Tibial nerve (tissue), 4 donors: ENCODE data around the gene FEM1B. TPM values are rescaled to one million over a fixed set of nuclear protein-coding genes. Genes with fewer than 3 reads are reported as not detected.

Source experiments
- DNase-seq, 2 donors: peaks; one replicate each; pipeline ENCODE4 v3.0.0-alpha.2; 2019; ENCODE audit warnings: low spot score in 2 of 2
- H3K27ac ChIP-seq, 4 donors: fragments of 200-600 bp; sonication (generic) in 3 of 4; one replicate each; pipeline ENCODE4 v1.5.1; 2017 to 2019; ENCODE audit warnings: mild to moderate bottlenecking in 1 of 4
- H3K27me3 ChIP-seq, 2 donors: fragments of 200-600 bp; sonication (generic) in 1 of 2; one replicate each; pipeline versions ENCODE4 v1.5.1 to v1.6.0; 2017 to 2019
- H3K36me3 ChIP-seq, 3 donors: fragments of 200-600 bp; sonication (generic); one replicate each; pipeline ENCODE4 v1.5.1; 2018 to 2019
- H3K4me1 ChIP-seq, 4 donors: fragments of 200-600 bp; sonication (generic) in 3 of 4; one replicate each; pipeline ENCODE4 v1.5.1; 2017 to 2019
- H3K4me3 ChIP-seq, 4 donors: fragments of 200-600 bp; sonication (generic) in 3 of 4; one replicate each; pipeline ENCODE4 v1.5.1; 2017 to 2019; ENCODE audit warnings: mild to moderate bottlenecking in 1 of 4, moderate library complexity in 1 of 4
- H3K9me3 ChIP-seq, 4 donors: fragments of 200-600 bp; sonication (generic) in 3 of 4; one replicate each; pipeline ENCODE4 v1.5.1; 2017 to 2019
- CTCF ChIP-seq, 5 experiments: fragments of 200-600 bp in 3 of 5; fragments of 450-650 bp in 2 of 5; sonication (generic) in 3 of 5; IDR thresholded peaks; one replicate each; pipeline ENCODE4 v1.5.1; 2016 to 2019; ENCODE audit warnings: antibody characterized with exemption in 5 of 5, mild to moderate bottlenecking in 3 of 5, moderate library complexity in 2 of 5
- EP300 ChIP-seq, 2 donors: sonication (generic); formaldehyde crosslinking; IDR thresholded peaks; one replicate each; pipeline ENCODE4 v1.6.1; 2017; ENCODE audit warnings: antibody characterized with exemption in 2 of 2, mild to moderate bottlenecking in 1 of 2
- POLR2A ChIP-seq, 2 donors: fragments of 450-650 bp; IDR thresholded peaks; one replicate each; pipeline ENCODE4 v1.6.1; 2017; ENCODE audit warnings: antibody characterized with exemption in 2 of 2, mild to moderate bottlenecking in 2 of 2, moderate library complexity in 2 of 2
- WGBS, 2 donors: methylation state at CpG; one replicate each; pipeline ENCODE4 v1.1.5; 2018; 5-methylcytosine and 5-hydroxymethylcytosine counted together
- total RNA-seq, 4 donors: library from RNA; depleted of rRNA; stranded (reverse); fragments of >200 nt; gene quantifications; one replicate each; pipeline ENCODE4 v1.1.0, GENCODE V29; 2016

FEM1B gene
- total RNA-seq, 4 donors from 2014 or later = 39.0 to 47.6 (median 39.9) TPM

GRCh38 chr15:68278595-68279405, 1.3 kb downstream of the FEM1B start:
- H3K36me3 ChIP-seq = no peaks in the 10 kb centered on the region
- H3K4me3 ChIP-seq = peak overlapping the region; percentile 61 to 99 (median 86)
- H3K27ac ChIP-seq = peak overlapping the region; percentile 96 to 99 (median 98)
- no peaks in the 10 kb centered on the region for H3K9me3 ChIP-seq
- no peaks in the 10 kb centered on the region for H3K27me3 ChIP-seq
- DNase-seq = no peak
- WGBS, 2 donors = 1% methylated on average over 23 of the region's 23 CpGs
- peaks cover 0 to 59% (median 39%) of the 10 kb centered on the region in 4 donors for H3K4me1 ChIP-seq
- no peak for TF ChIP-seq POLR2A (IDR thresholded peaks at IDR 0.05)
- no peak for TF ChIP-seq CTCF (IDR thresholded peaks at IDR 0.05)

- 32 to 35% methylated on average over 11 of the region's 11 CpGs for WGBS, 2 donors
- H3K27me3 ChIP-seq = no peaks in the 10 kb centered on the region
- H3K4me1 ChIP-seq = peaks cover 0 to 68% (median 39%) of the 10 kb centered on the region in 4 donors
- DNase-seq = no peak
- H3K36me3 ChIP-seq = peaks cover 0 to 12% (median 0%) of the 10 kb centered on the region in 3 donors
- H3K4me3 ChIP-seq = peak overlapping the region; percentile 61 to 99 (median 86)
- H3K9me3 ChIP-seq = no peaks in the 10 kb centered on the region
- H3K27ac ChIP-seq = peak overlapping the region; percentile 96 to 99 (median 98)
- TF ChIP-seq EP300 (IDR thresholded peaks at IDR 0.05) (no peak), CTCF (IDR thresholded peaks at IDR 0.05) (no peak), POLR2A (IDR thresholded peaks at IDR 0.05) (no peak)
These were observed 2.5 kb downstream of the FEM1B start for GRCh38 chr15:68279779-68280753.

- no peak for TF ChIP-seq EP300 (IDR thresholded peaks at IDR 0.05)
- no peak for TF ChIP-seq POLR2A (IDR thresholded peaks at IDR 0.05)
- TF ChIP-seq CTCF (IDR thresholded peaks at IDR 0.05) = no peak
- no peaks in the 10 kb centered on the region for H3K27me3 ChIP-seq
- peaks cover 0 to 16% (median 0%) of the 10 kb centered on the region in 3 donors for H3K36me3 ChIP-seq
- peaks cover 0 to 73% (median 39%) of the 10 kb centered on the region in 4 donors for H3K4me1 ChIP-seq
- 11 to 12% methylated on average over 1 of the region's 1 CpG for WGBS, 2 donors
- peak overlapping the region; percentile 8 to 99 (median 60) for H3K27ac ChIP-seq
- no peaks in the 10 kb centered on the region for H3K9me3 ChIP-seq
- H3K4me3 ChIP-seq = peak overlapping the region in 3 of 4 donors; percentile 3 to 99 (median 74)
- no peak for DNase-seq
These were observed 3.5 kb downstream of the FEM1B start for GRCh38 chr15:68281008-68281407.

- Histone ChIP-seq H3K9me3 (no peaks in the 10 kb centered on the region), H3K4me1 (peaks cover 0 to 89% (median 43%) of the 10 kb centered on the region in 4 donors), H3K27ac (peak overlapping the region in 2 of 4 donors; percentile 5 to 99), H3K27me3 (no peaks in the 10 kb centered on the region), H3K36me3 (peaks cover 0 to 16% (median 0%) of the 10 kb centered on the region in 3 donors), H3K4me3 (no peak overlapping the region)
- 68 to 74% methylated on average over 2 of the region's 2 CpGs for WGBS, 2 donors
- TF ChIP-seq CTCF (IDR thresholded peaks at IDR 0.05) = no peak
- no peak for TF ChIP-seq EP300 (IDR thresholded peaks at IDR 0.05)
- TF ChIP-seq POLR2A (IDR thresholded peaks at IDR 0.05) = no peak
- DNase-seq = no peak
These were observed 5.9 kb downstream of the FEM1B start for GRCh38 chr15:68283401-68283800.
